Upper lobe of right lung (tissue), 1 donor: ENCODE results near the gene HSP90AB1. TPM values are rescaled to one million over a fixed set of nuclear protein-coding genes. Genes with fewer than 3 reads are reported as not detected.

Experiments
- ATAC-seq: fragments of 200-7000 bp; cut with Tn5 transposase; one replicate; pipeline ENCODE4 v1.9.1; 2020; ENCODE audit warnings: mild to moderate bottlenecking, moderate library complexity
- DNase-seq: peaks from one replicate; pipeline ENCODE4 v3.0.0-alpha.2; 2020
- H3K27ac ChIP-seq: fragments of 200-600 bp; one replicate; pipeline ENCODE4 v1.8.0; 2022
- H3K27me3 ChIP-seq: fragments of 200-600 bp; one replicate; pipeline ENCODE4 v1.8.0; 2022; ENCODE audit warnings: mild to moderate bottlenecking
- H3K36me3 ChIP-seq: fragments of 200-600 bp; one replicate; pipeline ENCODE4 v1.8.0; 2022
- H3K4me1 ChIP-seq: fragments of 200-600 bp; one replicate; pipeline ENCODE4 v1.8.0; 2022
- H3K4me3 ChIP-seq: fragments of 200-600 bp; one replicate; pipeline ENCODE4 v1.8.0; 2022; ENCODE audit warnings: mild to moderate bottlenecking
- H3K9me3 ChIP-seq: fragments of 200-600 bp; one replicate; pipeline ENCODE4 v1.8.0; 2022
- CTCF ChIP-seq: fragments of 200-600 bp; IDR thresholded peaks from one replicate; pipeline ENCODE4 v1.8.0; 2022; ENCODE audit warnings: antibody characterized with exemption
- intact Hi-C: fragments of 100-400 bp; cut with DNase I; formaldehyde crosslinking; loops from one replicate; pipeline ENCODE4 v1.11.0; 2022
- total RNA-seq: library from RNA; stranded (reverse); fragmentation: NEBNext Ultra II Directional; extraction: Animal tissue kit (Norgen Biotek cat#: 25700); gene quantifications from one replicate; pipeline ENCODE4 v1.2.1, GENCODE V29; 2021
- donor health status: DM: no; HTN: yes; CAD: no; lungs with severe emphysema.

The HSP90AB1 gene
- total RNA-seq, 1 donor from 2014 or later: 660 TPM

DNA sequence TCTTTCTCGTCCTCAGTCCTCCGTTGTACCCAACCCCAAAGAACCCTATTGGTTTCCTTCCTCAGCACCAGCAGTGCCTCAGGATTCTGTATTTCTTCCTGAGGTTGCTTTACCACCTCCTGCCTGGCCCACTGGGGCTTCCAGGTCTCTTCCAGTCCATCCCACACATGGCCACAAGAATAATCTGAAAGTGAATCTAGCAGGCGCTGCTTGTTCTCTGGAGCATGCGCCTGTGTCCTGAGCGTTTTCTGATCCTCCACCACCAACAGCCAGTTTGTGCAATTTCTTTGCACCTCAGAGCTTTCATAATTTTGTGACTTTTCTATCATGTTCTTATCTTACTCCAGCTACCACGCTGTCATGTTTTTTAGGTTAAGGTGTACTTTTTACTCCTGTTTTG, 11.6 kb upstream of the HSP90AB1 start:
- H3K4me3 ChIP-seq: no peak overlapping the region
- peak overlapping the region; percentile 37 for H3K27ac ChIP-seq
- no peaks in the 10 kb centered on the region for H3K27me3 ChIP-seq
- no peak for TF ChIP-seq CTCF
- intact Hi-C loops: loop anchor here (5.0 kb wide), 1 partner anchor 53 kb away; no protein-coding TSS in a partner anchor
- DNase-seq (no peak), ATAC-seq (no peak)
- no peaks in the 10 kb centered on the region for H3K9me3 ChIP-seq
- peaks cover 30% of the 10 kb centered on the region for H3K4me1 ChIP-seq
- H3K36me3 ChIP-seq: peaks cover 28% of the 10 kb centered on the region

- Histone ChIP-seq H3K36me3 (peaks cover 24% of the 10 kb centered on the region), H3K27me3 (no peaks in the 10 kb centered on the region), H3K27ac (no peak overlapping the region), H3K4me3 (no peak overlapping the region), H3K9me3 (no peaks in the 10 kb centered on the region), H3K4me1 (peaks cover 30% of the 10 kb centered on the region)
- intact Hi-C loops: loop anchor here (5.0 kb wide), 1 partner anchor 54 kb away; no protein-coding TSS in a partner anchor
- no peak for DNase-seq
- no peak for TF ChIP-seq CTCF
- no peak for ATAC-seq
These were observed 10.9 kb upstream of the HSP90AB1 start for GRCh38 chr6:44235891-44236516.

DNA sequence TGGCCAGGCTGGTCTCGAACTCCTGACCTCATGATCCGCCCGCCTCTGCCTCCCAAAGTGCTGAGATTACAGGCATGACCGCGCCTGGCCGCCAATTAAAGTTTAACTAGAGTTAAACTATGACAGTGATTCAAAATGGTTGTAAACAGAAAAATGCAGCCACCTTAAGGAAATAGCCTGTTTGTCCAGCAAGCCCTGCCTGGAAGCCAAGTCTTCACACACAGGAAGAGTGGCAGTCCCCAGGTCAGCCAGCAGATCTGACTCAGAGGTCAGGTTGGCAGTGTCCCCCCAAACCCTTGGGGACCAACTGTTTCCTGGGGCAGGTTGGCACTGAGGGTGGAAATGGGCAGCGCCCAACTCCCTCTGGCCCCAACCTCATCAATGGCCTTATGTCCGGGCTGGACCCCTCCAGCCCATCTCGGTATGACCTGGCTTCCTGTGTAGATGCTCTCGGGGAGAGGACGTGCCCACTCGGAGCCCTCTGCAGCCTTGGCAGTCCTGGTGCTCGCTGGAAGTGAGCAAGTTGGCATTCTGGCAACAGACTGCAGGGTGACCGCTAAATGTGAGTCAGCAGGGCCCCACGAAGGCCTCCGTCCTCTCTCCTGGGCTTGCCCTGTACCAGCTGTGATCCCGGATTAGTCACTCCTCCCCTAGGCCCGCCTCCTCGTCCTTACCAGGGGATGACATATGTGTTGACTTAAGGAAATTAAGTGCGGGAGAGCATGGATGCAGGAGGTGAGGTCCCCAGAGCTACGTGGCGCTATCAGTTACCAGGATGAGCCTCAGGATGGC, 9.7 kb upstream of the HSP90AB1 start:
- DNase-seq (peak; percentile 94), ATAC-seq (peak; percentile 94)
- H3K36me3 ChIP-seq: peaks cover 12% of the 10 kb centered on the region
- intact Hi-C loops: loop anchor here (5.0 kb wide), 1 partner anchor 55 kb away; no protein-coding TSS in a partner anchor
- H3K27ac ChIP-seq: peak overlapping the region; percentile 90
- H3K9me3 ChIP-seq: no peaks in the 10 kb centered on the region
- H3K4me3 ChIP-seq: peak overlapping the region; percentile 63
- no peak for TF ChIP-seq CTCF
- peaks cover 30% of the 10 kb centered on the region for H3K4me1 ChIP-seq
- H3K27me3 ChIP-seq: no peaks in the 10 kb centered on the region

DNA sequence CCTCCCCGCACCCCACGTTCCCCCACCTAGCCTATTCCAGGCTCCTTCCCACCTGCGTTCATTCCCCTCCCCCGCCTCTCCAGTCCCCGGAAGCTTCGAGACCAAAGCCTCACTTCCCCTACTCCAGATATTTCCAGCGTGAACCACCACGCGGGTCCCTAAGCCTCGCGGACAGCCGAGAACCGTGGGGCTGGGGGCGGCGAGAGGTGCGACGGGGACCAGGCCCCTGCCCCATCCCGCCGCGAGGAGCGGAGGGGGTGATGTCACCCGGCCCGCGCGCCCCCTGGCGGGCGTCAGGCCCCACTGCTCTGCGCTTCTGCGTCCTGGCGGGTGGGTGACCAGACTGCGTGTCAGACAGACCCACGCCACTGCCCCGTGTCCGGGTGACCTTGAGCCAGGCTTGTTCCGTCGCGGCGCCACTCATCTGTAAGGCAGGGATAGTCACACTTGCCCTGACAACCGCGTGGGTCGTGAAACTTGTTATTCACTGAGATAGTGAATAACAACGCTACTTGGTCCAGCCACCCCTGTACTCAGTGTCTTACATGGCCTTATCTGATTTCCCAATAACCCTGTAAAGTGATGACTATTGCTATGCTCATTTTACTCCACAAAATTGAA, 9.0 kb upstream of the HSP90AB1 start:
- Histone ChIP-seq H3K36me3 (peaks cover 6% of the 10 kb centered on the region), H3K4me3 (peak overlapping the region; percentile 63), H3K4me1 (peaks cover 30% of the 10 kb centered on the region), H3K27me3 (no peaks in the 10 kb centered on the region), H3K9me3 (no peaks in the 10 kb centered on the region), H3K27ac (peak overlapping the region; percentile 90)
- DNase-seq (peak; percentile 92), ATAC-seq (peak; percentile 92)
- peak; percentile 97 for TF ChIP-seq CTCF
- intact Hi-C loops: loop anchor here (5.0 kb wide), 1 partner anchor 56 kb away; no protein-coding TSS in a partner anchor

GRCh38 chr6:44238687-44239350, 8.1 kb upstream of the HSP90AB1 start:
- DNase-seq: no peak

More at GRCh38 chr6:44238687-44239350, 8.1 kb upstream of the HSP90AB1 start:
- H3K27me3 ChIP-seq: no peaks in the 10 kb centered on the region
- H3K4me3 ChIP-seq: no peak overlapping the region
- H3K4me1 ChIP-seq: peaks cover 22% of the 10 kb centered on the region
- TF ChIP-seq CTCF: no peak
- H3K9me3 ChIP-seq: no peaks in the 10 kb centered on the region
- ATAC-seq: no peak
- H3K27ac ChIP-seq: peak overlapping the region; percentile 90
- intact Hi-C loops: loop anchor here (5.0 kb wide), 1 partner anchor 57 kb away; no protein-coding TSS in a partner anchor
- H3K36me3 ChIP-seq: no peaks in the 10 kb centered on the region
